ENCODE results near the gene MYO5A.
"Not testable (repeated sequence)": the region's sequence is repeated elsewhere in the genome, so short reads cannot be mapped to it uniquely, and the experiment has no call there.

The MYO5A gene

GRCh38 chr15:52502608-52503007 is 26.1 kb downstream of the MYO5A start:
- DNase-seq, result no peak

GRCh38 chr15:52499506-52499905 is 29.2 kb downstream of the MYO5A start:
- no peak for DNase-seq

- DNase-seq, result no peak
These were observed 30.0 kb downstream of the MYO5A start for GRCh38 chr15:52498706-52499105.

GRCh38 chr15:52496776-52497470 is 31.8 kb downstream of the MYO5A start:
- DNase-seq, result no peak

- no peak for DNase-seq
These were observed 32.5 kb downstream of the MYO5A start for GRCh38 chr15:52496175-52496574.

- DNase-seq, result no peak
These were observed 33.6 kb downstream of the MYO5A start for GRCh38 chr15:52495125-52495524.

- no peak for DNase-seq
These were observed 34.7 kb downstream of the MYO5A start for GRCh38 chr15:52493968-52494367.

GRCh38 chr15:52492132-52492531 is 36.5 kb downstream of the MYO5A start:
- DNase-seq, result no peak

GRCh38 chr15:52491472-52491871 is 37.2 kb downstream of the MYO5A start:
- DNase-seq, result no peak

- DNase-seq, result not testable (repeated sequence)
These were observed 39.2 kb downstream of the MYO5A start for GRCh38 chr15:52489430-52489829.

GRCh38 chr15:52488830-52489229 is 39.9 kb downstream of the MYO5A start:
- DNase-seq, result no peak

- DNase-seq, result no peak
These were observed 42.4 kb downstream of the MYO5A start for GRCh38 chr15:52486003-52486996.

- no peak for DNase-seq
These were observed 43.4 kb downstream of the MYO5A start for GRCh38 chr15:52485290-52485689.

- DNase-seq, result no peak
These were observed 45.0 kb downstream of the MYO5A start for GRCh38 chr15:52483707-52484106.

GRCh38 chr15:52481915-52482314 is 46.8 kb downstream of the MYO5A start:
- DNase-seq, result no peak

- no peak for DNase-seq
These were observed 47.7 kb downstream of the MYO5A start for GRCh38 chr15:52480990-52481389.

- DNase-seq, result no peak
These were observed 62.0 kb downstream of the MYO5A start for GRCh38 chr15:52466716-52467115.

- DNase-seq, result no peak
These were observed 62.5 kb downstream of the MYO5A start for GRCh38 chr15:52466134-52466701.

GRCh38 chr15:52464478-52464877 is 64.2 kb downstream of the MYO5A start:
- no peak for DNase-seq

GRCh38 chr15:52464040-52464439 is 64.6 kb downstream of the MYO5A start:
- DNase-seq, result no peak

GRCh38 chr15:52463638-52464037 is 65.0 kb downstream of the MYO5A start:
- no peak for DNase-seq

GRCh38 chr15:52462806-52463360 is 65.8 kb downstream of the MYO5A start:
- DNase-seq, result no peak

GRCh38 chr15:52459701-52460100 is 69.0 kb downstream of the MYO5A start:
- not testable (repeated sequence) for DNase-seq

Data from NCI-H774 (cell line).